Neural progenitor cell (in vitro differentiated cells): ENCODE data around the gene DCAF8. TPM values are rescaled to one million over a fixed set of nuclear protein-coding genes. Genes with fewer than 3 reads are reported as not detected.
A peak's percentile ranks its signal among the peaks of the same experiment; 100 is the strongest.
"Not testable (repeated sequence)": the region's sequence is repeated elsewhere in the genome, so short reads cannot be mapped to it uniquely, and the experiment has no call there.

Experiments used
- DNase-seq: peaks from one replicate; pipeline ENCODE4 v3.0.0-alpha.2; 2016; ENCODE audit warnings: low spot score
- H2AFZ ChIP-seq: fragments of 200-600 bp; sonication (generic); replicated peaks from 2 replicates; pipeline ENCODE4 v1.6.1; 2016; ENCODE audit warnings: antibody characterized with exemption
- H3F3A ChIP-seq: fragments of 200-600 bp; sonication (generic); 2 replicates; pipeline ENCODE4 v1.6.1; 2016; ENCODE audit warnings: antibody characterized with exemption, low read depth
- H3K27ac ChIP-seq: fragments of 200-600 bp; sonication (generic); 2 replicates; pipeline ENCODE4 v1.5.1; 2016; ENCODE audit warnings: mild to moderate bottlenecking
- H3K27me3 ChIP-seq: fragments of 200-600 bp; sonication (generic); 2 replicates; pipeline ENCODE4 v1.6.1; 2016; ENCODE audit warnings: mild to moderate bottlenecking, moderate library complexity
- H3K36me3 ChIP-seq: fragments of 200-600 bp; sonication (generic); 2 replicates; pipeline ENCODE4 v1.5.1; 2016
- H3K4me1 ChIP-seq: fragments of 200-600 bp; sonication (generic); 2 replicates; pipeline ENCODE4 v1.6.1; 2016; ENCODE audit warnings: mixed run types
- H3K4me2 ChIP-seq: fragments of 200-600 bp; sonication (generic); 2 replicates; pipeline ENCODE4 v1.6.1; 2016
- H3K4me3 ChIP-seq: fragments of 200-600 bp; sonication (generic); 2 replicates; pipeline ENCODE4 v1.5.1; 2016
- H3K79me2 ChIP-seq: fragments of 200-600 bp; sonication (generic); 2 replicates; pipeline ENCODE4 v1.6.1; 2016; ENCODE audit warnings: low read depth
- H3K9ac ChIP-seq: fragments of 200-600 bp; sonication (generic); 2 replicates; pipeline ENCODE4 v1.6.1; 2016
- H3K9me3 ChIP-seq: fragments of 200-600 bp; sonication (generic); 2 replicates; pipeline ENCODE4 v1.5.1; 2016; ENCODE audit warnings: low read depth
- H4K20me1 ChIP-seq: fragments of 200-600 bp; sonication (generic); 2 replicates; pipeline ENCODE4 v1.6.1; 2016; ENCODE audit warnings: low read depth
- H3K27ac Mint-ChIP-seq: 3 replicates; pipeline ENCODE4 v1.8.0; 2021; ENCODE audit warnings: mixed read lengths
- H3K27me3 Mint-ChIP-seq: 2 replicates; pipeline ENCODE4 v1.8.0; 2022; ENCODE audit warnings: low read depth, mild to moderate bottlenecking, inconsistent platforms, moderate library complexity, mixed read lengths; ENCODE audit not compliant: insufficient read depth
- H3K36me3 Mint-ChIP-seq: 3 replicates; pipeline ENCODE4 v1.8.0; 2021; ENCODE audit warnings: mixed read lengths
- H3K4me1 Mint-ChIP-seq: 3 replicates; pipeline ENCODE4 v1.8.0; 2021; ENCODE audit warnings: mixed read lengths
- H3K4me3 Mint-ChIP-seq: 3 replicates; pipeline ENCODE4 v1.8.0; 2021; ENCODE audit warnings: mild to moderate bottlenecking, moderate library complexity, mixed read lengths
- H3K9me3 Mint-ChIP-seq: 3 replicates; pipeline ENCODE4 v1.8.0; 2020; ENCODE audit warnings: mixed read lengths
- CTCF ChIP-seq: fragments of 200-600 bp; sonication (generic); IDR thresholded peaks from 2 replicates; pipeline ENCODE4 v1.5.1; 2017; ENCODE audit warnings: antibody characterized with exemption, mild to moderate bottlenecking
- EZH2 ChIP-seq: fragments of 200-600 bp; sonication (generic); IDR thresholded peaks from 2 replicates; pipeline ENCODE4 v1.6.1; 2017; ENCODE audit warnings: antibody characterized with exemption, mild to moderate bottlenecking, moderate library complexity
- EZH2phosphoT487 ChIP-seq: fragments of 200-600 bp; sonication (generic); IDR thresholded peaks from 2 replicates; pipeline ENCODE4 v1.6.1; 2017; ENCODE audit warnings: antibody characterized with exemption
- total RNA-seq: library from RNA; depleted of rRNA; stranded (reverse); fragments of >200 nt; gene quantifications from 2 replicates; pipeline ENCODE4 v1.2.3, GENCODE V29; 2015; ENCODE audit warnings: low replicate concordance

Gene DCAF8
- total RNA-seq, 1 donor from 2014 or later, result 105 TPM

- DNase-seq, result no peak
- H3K79me2 ChIP-seq, result no peaks in the 10 kb centered on the region
- H3K9me3 ChIP-seq, result no peaks in the 10 kb centered on the region
- H4K20me1 ChIP-seq, result no peaks in the 10 kb centered on the region
- no peak overlapping the region for H3K27ac ChIP-seq
- no peak overlapping the region for H3K4me2 ChIP-seq
- TF ChIP-seq CTCF, result no peak
- no peak for TF ChIP-seq EZH2phosphoT487
- no peak for TF ChIP-seq EZH2
- H3K27me3 ChIP-seq, result no peaks in the 10 kb centered on the region
- H3K27me3 Mint-ChIP-seq, result no peaks in the 10 kb centered on the region
- no peak overlapping the region for H3K9ac ChIP-seq
- H2AFZ ChIP-seq, result no peak overlapping the region
- H3K36me3 ChIP-seq, result peaks cover 26% of the 10 kb centered on the region
- H3F3A ChIP-seq, result peaks cover 14% of the 10 kb centered on the region
- H3K36me3 Mint-ChIP-seq, result peaks cover 41% of the 10 kb centered on the region
- H3K27ac Mint-ChIP-seq, result no peak overlapping the region
- H3K4me1 Mint-ChIP-seq, result no peaks in the 10 kb centered on the region
- H3K4me3 ChIP-seq, result no peak overlapping the region
- no peak overlapping the region for H3K4me3 Mint-ChIP-seq
- H3K9me3 Mint-ChIP-seq, result no peaks in the 10 kb centered on the region
- no peaks in the 10 kb centered on the region for H3K4me1 ChIP-seq
Observed at GRCh38 chr1:160296036-160296435, 33.7 kb upstream of the DCAF8 start.

- Mint-ChIP-seq H3K27ac (no peak overlapping the region), H3K36me3 (peaks cover 42% of the 10 kb centered on the region), H3K9me3 (no peaks in the 10 kb centered on the region), H3K4me3 (no peak overlapping the region), H3K27me3 (no peaks in the 10 kb centered on the region), H3K4me1 (no peaks in the 10 kb centered on the region)
- H3K27ac ChIP-seq, result no peak overlapping the region
- H3K9me3 ChIP-seq, result no peaks in the 10 kb centered on the region
- DNase-seq, result no peak
- no peaks in the 10 kb centered on the region for H4K20me1 ChIP-seq
- H3K79me2 ChIP-seq, result no peaks in the 10 kb centered on the region
- no peak overlapping the region for H3K9ac ChIP-seq
- H3K4me3 ChIP-seq, result no peak overlapping the region
- H3K4me1 ChIP-seq, result no peaks in the 10 kb centered on the region
- H3F3A ChIP-seq, result peaks cover 20% of the 10 kb centered on the region
- H3K36me3 ChIP-seq, result peaks cover 32% of the 10 kb centered on the region
- no peaks in the 10 kb centered on the region for H3K27me3 ChIP-seq
- H3K4me2 ChIP-seq, result no peak overlapping the region
- no peak overlapping the region for H2AFZ ChIP-seq
- TF ChIP-seq CTCF, result no peak
- TF ChIP-seq EZH2, result no peak
- no peak for TF ChIP-seq EZH2phosphoT487
Observed at GRCh38 chr1:160293020-160293968, 30.9 kb upstream of the DCAF8 start.

GRCh38 chr1:160291248-160292220 lies 29.2 kb upstream of the DCAF8 start:
- no peaks in the 10 kb centered on the region for H3K27me3 ChIP-seq
- no peaks in the 10 kb centered on the region for H3K4me1 ChIP-seq
- Mint-ChIP-seq H3K4me1 (no peaks in the 10 kb centered on the region), H3K9me3 (no peaks in the 10 kb centered on the region), H3K27me3 (peaks cover 2% of the 10 kb centered on the region), H3K4me3 (no peak overlapping the region), H3K27ac (no peak overlapping the region), H3K36me3 (peaks cover 32% of the 10 kb centered on the region)
- H3K36me3 ChIP-seq, result peaks cover 27% of the 10 kb centered on the region
- no peak overlapping the region for H3K9ac ChIP-seq
- H3F3A ChIP-seq, result peaks cover 25% of the 10 kb centered on the region
- H2AFZ ChIP-seq, result no peak overlapping the region
- H3K4me2 ChIP-seq, result no peak overlapping the region
- no peaks in the 10 kb centered on the region for H3K9me3 ChIP-seq
- H4K20me1 ChIP-seq, result no peaks in the 10 kb centered on the region
- no peak overlapping the region for H3K27ac ChIP-seq
- no peaks in the 10 kb centered on the region for H3K79me2 ChIP-seq
- TF ChIP-seq EZH2phosphoT487, result no peak
- TF ChIP-seq CTCF, result peak; percentile 75
- no peak for TF ChIP-seq EZH2
- no peak overlapping the region for H3K4me3 ChIP-seq
- DNase-seq, result peak; percentile 66

- H3K27ac ChIP-seq, H3K27me3 ChIP-seq, H2AFZ ChIP-seq, H3K9me3 ChIP-seq, DNase-seq, H3K9me3 Mint-ChIP-seq, H3K4me2 ChIP-seq, H3K27me3 Mint-ChIP-seq, H3K9ac ChIP-seq, H3K36me3 ChIP-seq, H3K27ac Mint-ChIP-seq, H3K4me3 ChIP-seq, H3K4me3 Mint-ChIP-seq: not testable (repeated sequence)
- Mint-ChIP-seq H3K36me3 (peaks cover 11% of the 10 kb centered on the region), H3K4me1 (peaks cover 21% of the 10 kb centered on the region)
- Histone ChIP-seq H3K79me2 (peaks cover 19% of the 10 kb centered on the region), H3K4me1 (peaks cover 22% of the 10 kb centered on the region), H4K20me1 (peaks cover 13% of the 10 kb centered on the region), H3F3A (peaks cover 45% of the 10 kb centered on the region)
Observed at GRCh38 chr1:160287769-160288168, 25.4 kb upstream of the DCAF8 start.
